RWPE1 (cell line): ENCODE results near the gene SOX12.
"Not testable (repeated sequence)": the region's sequence is repeated elsewhere in the genome, so short reads cannot be mapped to it uniquely, and the experiment has no call there.

ENCODE experiments used
- CTCF ChIA-PET: fragments of 350-600 bp; sonication (Branson Sonifier 250); formaldehyde crosslinking; extraction: SDS; loops from one replicate; lab custom pipeline; 2021; lab: Yijun Ruan, JAX
- POLR2A ChIA-PET: fragments of 400-600 bp; formaldehyde crosslinking; extraction: SDS; loops from one replicate; lab custom pipeline; 2020; ENCODE audit warnings: antibody characterized with exemption; ENCODE audit not compliant: low non-redundant PET; lab: Yijun Ruan, JAX
- DNase-seq: peaks from one replicate; pipeline ENCODE4 v3.0.0; 2012; ENCODE audit warnings: low spot score
- H3K27ac ChIP-seq: fragments of 450-650 bp; 2 replicates; pipeline ENCODE4 v1.5.1; 2017
- CTCF ChIP-seq: fragments of 450-650 bp; conservative IDR thresholded peaks from 2 replicates; pipeline ENCODE4 v1.5.1; 2017; ENCODE audit warnings: low read depth, mild to moderate bottlenecking

Gene SOX12

GRCh38 chr20:334578-334977 lies 9.2 kb downstream of the SOX12 start:
- no peak overlapping the region for H3K27ac ChIP-seq
- POLR2A ChIA-PET = no interaction called here
- DNase-seq = no peak
- no peak for TF ChIP-seq CTCF
- CTCF ChIA-PET = no interaction called here

- DNase-seq, CTCF ChIA-PET, H3K27ac ChIP-seq, POLR2A ChIA-PET: not testable (repeated sequence)
Observed at GRCh38 chr20:336040-336439, 10.7 kb downstream of the SOX12 start.

GRCh38 chr20:341682-342081 lies 16.3 kb downstream of the SOX12 start:
- peak; percentile 85 for DNase-seq

GRCh38 chr20:343107-343506 lies 17.8 kb downstream of the SOX12 start:
- no peak for TF ChIP-seq CTCF
- H3K27ac ChIP-seq = no peak overlapping the region
- ChIA-PET CTCF (interaction anchor here (1.9 kb wide), 1 partner anchor 12 kb away, joined by 7 read pairs; no protein-coding TSS in a partner anchor), POLR2A (no interaction called here)
- no peak for DNase-seq

More at GRCh38 chr20:341682-342081, 16.3 kb downstream of the SOX12 start:
- ChIA-PET CTCF (interaction anchor here (1.9 kb wide), 1 partner anchor 11 kb away, joined by 7 read pairs; no protein-coding TSS in a partner anchor), POLR2A (no interaction called here)
- peak overlapping the region; percentile 52 for H3K27ac ChIP-seq
- no peak for TF ChIP-seq CTCF

- CTCF ChIA-PET = interaction anchor here (0.6 to 2.2 kb wide), 4 partner anchors 10 to 64 kb away, joined by 3 to 6 read pairs (median 4); no protein-coding TSS in a partner anchor
- TF ChIP-seq CTCF = no peak
- POLR2A ChIA-PET = no interaction called here
- peak overlapping the region; percentile 96 for H3K27ac ChIP-seq
- DNase-seq = no peak
Observed at GRCh38 chr20:346033-346639, 20.8 kb downstream of the SOX12 start.

- TF ChIP-seq CTCF = no peak
- POLR2A ChIA-PET = interaction anchor here (0.5 kb wide), 1 partner anchor 1069 kb away, joined by 3 read pairs; no protein-coding TSS in a partner anchor
- DNase-seq = peak; percentile 80
- peak within 1 kb of the TSS; percentile 96 for H3K27ac ChIP-seq
- CTCF ChIA-PET = interaction anchor here (0.7 to 1.2 kb wide), 2 partner anchors 16 to 64 kb away, joined by 3 read pairs; no protein-coding TSS in a partner anchor
Observed at GRCh38 chr20:346640-347316, 21.4 kb downstream of the SOX12 start, which contains the start of gene NRSN2. Gene NRSN2, plus strand, starts transcription at chr20:347111. Its CDS starts 2,533 bp downstream, at chr20:349644.
